NCI-H2081 (cell line): ENCODE measurements around the gene CCDC74A.
"Not testable (repeated sequence)": the region's sequence is repeated elsewhere in the genome, so short reads cannot be mapped to it uniquely, and the experiment has no call there.

Experiments
- DNase-seq, 2 experiments: peaks; one replicate each; lab custom pipeline; 2025; lab: John Stamatoyannopoulos, UW

The CCDC74A gene

DNA sequence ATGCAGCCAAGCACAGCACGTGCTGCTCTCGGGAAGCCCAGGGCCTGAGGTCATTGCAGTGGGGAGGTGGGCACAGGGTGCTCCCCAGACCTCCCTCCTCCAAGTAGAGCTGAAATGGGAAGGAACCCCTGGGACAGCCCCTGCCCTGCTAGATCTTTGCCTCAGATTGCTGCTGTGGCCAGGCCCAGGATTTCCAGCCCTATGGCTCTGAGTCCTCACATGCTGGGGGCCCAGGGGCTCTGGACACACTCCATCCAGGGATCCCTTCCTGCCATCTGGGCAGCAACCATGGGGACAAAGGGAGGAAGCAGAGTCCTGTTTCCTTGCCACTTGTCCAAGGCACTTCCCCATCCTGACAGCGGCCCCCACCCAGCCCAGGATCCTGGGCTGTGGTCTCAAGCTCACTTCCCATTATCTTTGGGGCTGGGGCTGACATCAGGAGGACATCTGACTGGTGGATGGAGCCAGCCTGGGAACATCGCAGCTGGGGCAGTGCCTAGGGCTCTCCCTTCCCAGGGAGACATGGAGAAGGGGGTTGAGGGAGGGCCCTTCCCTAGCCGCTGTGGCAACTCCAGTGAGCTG lies 2.3 kb downstream of the CCDC74A start:
- DNase-seq = not testable (repeated sequence)

DNA sequence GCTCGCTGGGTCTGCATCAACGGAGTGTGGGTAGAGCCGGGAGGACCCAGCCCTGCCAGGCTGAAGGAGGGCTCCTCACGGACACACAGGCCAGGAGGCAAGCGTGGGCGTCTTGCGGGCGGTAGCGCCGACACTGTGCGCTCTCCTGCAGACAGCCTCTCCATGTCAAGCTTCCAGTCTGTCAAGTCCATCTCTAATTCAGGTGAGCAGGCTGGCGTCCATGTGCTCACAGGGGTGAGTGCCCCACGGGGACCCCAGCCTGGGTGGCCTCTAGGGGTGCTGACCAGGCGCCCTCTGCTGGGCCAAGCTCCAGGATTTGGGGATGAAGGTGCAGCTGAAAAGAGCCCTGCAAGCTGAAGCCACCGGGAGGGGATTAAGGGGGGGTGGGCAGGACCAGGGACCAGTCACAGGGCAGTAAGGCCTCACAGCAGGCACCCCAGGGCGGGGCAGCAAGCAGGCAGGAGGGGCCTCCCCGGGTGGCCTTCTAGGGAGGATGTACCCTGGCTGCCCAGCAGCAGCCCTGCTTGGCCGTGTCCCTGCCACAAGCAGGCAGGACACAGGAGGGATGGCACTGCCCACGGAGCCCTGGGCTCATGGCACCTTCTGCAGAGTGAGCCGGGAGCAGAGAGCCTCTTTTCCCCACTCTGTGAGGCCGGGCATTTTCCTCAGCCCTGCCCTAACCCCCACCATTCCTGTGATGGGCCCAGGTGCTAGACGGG lies 3.1 kb downstream of the CCDC74A start:
- DNase-seq = not testable (repeated sequence)

DNA sequence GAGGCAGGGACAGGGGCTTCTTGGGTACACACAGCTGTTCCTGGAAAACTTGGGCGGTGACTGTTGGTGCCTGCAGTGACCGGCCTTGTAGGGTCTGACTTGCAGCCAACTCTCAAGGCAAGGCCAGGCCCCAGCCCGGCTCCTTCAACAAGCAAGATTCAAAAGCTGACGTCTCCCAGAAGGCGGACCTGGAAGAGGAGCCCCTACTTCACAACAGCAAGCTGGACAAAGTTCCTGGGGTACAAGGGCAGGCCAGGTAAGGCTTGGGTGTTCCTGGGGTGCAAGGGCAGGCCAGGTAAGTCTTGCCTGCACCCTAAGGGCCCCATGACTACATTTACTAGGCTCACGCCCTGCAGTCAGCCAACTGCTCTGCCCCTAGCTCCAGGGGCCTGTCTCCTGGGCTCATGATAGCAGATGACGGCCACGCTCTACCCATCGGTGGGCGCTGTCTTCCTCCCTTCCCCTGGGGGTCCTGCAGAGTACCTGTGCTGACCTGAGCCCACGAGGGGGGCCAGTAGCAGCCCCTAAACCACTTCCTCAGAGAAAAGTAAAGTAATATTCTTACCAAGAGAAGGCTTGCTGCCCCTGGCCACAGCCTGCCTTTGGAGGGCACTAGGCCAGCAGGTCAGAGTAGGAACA lies 4.0 kb downstream of the CCDC74A start:
- not testable (repeated sequence) for DNase-seq

DNA sequence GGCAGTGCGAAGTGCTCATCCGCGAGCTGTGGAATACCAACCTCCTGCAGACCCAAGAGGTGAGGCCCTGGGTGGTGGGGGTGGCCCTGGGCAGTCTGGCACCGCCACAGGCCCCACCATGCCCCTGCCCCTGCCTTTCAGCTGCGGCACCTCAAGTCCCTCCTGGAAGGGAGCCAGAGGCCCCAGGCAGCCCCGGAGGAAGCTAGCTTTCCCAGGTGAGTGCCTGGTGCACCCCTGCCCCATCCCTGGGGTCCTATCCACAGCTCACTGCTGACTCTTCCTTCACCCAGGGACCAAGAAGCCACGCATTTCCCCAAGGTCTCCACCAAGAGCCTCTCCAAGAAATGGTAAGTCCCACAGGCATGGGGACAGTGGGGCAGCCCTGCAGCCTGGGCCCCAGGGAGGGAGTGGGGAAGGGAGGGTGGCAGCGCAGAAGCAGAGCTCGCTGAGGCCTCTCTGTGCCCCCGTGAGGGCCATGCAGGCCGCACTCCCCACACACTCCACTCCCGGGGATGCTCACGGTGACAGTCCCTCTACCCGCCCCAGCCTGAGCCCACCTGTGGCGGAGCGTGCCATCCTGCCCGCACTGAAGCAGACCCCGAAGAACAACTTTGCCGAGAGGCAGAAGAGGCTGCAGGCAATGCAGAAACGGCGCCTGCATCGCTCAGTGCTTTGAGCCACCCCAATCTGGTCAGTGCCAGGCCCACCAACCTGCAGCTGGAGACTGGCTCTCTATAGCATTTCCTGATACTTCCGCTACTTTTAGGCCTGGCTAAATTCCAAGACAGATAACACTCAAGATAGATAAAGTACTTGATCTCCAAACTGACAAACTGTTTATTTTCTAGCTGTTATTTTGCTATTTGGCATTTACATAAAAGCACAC lies 5.3 kb downstream of the CCDC74A start:
- not testable (repeated sequence) for DNase-seq

DNA sequence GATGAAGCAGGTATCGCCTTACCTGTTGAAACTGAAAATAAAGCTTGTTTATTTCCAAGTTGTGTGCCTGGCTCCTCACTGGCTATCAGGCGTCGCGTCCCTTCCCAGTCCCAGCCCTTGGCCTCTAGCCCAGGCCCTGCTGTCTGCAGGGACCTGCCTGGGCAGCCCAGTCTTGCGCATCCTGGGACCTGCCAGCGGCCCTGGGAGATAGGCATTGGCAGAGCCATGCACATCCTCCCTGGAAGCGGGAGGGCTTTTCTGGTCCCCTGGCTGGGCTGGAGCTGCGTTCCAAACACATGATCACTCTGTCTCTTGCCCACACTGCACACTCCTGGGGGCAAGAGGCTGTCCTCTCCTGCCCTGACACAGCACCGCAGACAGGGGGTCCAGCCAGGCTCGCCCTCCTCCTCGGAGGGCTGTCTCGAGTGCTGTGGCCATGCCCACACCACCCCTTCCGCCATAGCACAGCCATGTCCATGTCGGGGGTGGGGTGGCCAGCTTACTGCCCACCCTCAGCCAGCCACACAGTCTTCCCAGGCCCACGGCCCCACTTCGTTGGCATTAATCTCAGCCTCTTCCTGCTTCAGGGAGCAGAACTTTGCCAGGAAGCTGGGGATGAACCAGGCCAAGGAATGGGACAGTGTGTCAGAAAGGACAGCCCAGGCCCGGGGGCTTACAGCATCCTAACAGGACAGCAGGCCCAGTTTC lies 6.1 kb downstream of the CCDC74A start:
- not testable (repeated sequence) for DNase-seq

DNA sequence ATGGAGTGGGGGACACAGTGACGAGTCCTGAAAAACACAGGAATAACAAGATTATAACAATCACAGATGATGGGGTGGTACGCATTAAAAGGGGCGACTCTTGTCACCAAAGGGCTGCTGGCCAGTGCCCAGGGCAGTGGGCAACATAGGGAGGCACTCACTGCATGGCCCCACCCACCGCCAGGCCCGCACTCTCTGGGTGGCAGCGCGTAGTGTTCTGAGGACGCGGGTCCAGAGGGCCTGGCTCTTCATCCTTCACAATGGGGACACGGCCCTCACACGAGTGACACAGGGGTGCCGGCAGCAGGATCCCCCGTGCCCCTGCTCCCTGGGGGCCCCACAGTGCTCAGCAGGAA lies 6.6 kb downstream of the CCDC74A start:
- DNase-seq = not testable (repeated sequence)

DNA sequence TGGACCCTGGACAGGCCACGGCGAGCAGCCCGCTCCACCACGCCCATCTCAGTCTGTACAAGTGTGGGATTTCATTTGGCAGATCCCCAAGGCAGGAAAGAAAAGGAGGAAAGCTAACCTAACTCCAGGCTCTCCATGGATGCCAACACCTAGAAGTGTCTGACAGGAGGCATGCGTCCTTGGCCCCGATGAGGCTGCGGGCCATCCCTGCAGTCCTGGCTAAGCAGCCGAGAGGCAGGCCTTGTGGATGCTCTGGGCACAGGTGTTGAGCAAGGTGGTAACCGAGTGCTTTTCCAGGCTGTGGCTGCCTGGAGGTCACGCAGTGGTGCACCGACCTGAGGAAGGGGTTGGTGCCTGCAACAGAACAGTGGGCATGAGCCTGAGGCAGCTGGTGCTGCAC lies 7.3 kb downstream of the CCDC74A start:
- DNase-seq = not testable (repeated sequence)

DNA sequence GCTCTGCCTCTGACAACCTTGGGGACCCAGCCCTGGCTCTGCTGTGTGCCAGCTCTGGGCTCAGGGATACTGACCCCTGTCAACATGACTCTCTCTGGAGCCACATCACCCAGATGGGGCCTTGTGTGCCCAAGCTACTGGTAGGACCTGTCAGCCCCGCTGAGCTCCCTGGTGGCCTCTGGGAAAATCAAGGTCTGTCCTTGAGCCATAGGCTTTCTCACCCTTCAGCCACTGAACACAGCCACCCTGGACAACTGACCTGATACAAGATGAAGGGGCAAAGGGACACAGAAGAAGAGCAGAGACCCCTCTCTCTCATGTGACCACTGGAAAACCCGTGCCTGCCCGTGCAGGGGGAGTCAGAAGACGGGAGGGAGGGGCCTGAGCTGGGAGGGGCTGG lies 7.8 kb downstream of the CCDC74A start:
- DNase-seq = no peak

DNA sequence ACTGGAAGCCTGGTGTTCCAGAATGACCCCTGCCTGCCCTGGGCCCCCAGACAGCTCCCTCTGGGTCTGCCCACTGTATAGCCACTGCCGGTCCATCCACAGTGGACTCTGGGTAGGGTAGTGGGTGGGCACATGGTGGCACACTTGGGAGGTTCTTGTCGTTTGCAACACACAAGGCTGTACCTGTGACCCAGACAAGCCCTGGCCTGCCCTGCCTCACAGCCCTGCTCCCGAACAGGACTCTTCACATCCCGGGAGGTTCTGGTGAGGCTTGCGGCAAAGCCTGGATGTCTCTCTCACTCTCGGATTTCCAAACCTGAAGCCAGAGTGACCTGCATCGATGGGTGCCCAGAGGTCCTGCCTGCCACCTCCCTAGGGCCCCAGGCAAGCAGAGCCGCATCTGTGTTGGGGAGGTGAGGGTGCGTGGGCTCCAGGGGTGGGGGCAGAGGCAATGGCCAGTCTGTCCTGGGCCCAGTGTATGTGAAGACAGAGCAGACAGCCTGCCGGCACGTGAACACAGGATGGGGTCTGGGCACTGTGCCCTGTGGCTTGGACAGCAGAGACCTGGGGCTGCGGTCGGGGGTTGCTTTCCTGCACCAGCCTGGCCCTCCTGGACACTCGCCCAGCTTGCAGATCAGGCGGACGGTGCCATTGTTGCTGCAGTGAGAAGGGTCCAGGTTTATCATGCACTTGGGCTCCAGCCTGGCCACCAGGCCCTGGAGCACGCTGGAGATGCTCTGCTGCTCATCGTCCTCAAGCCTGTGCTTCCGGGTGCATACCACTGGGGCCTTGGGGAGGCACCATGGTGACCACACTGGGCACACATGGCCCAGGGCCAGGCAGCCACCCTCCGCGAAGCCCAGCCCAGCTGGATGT lies 8.5 kb downstream of the CCDC74A start:
- not testable (repeated sequence) for DNase-seq

DNA sequence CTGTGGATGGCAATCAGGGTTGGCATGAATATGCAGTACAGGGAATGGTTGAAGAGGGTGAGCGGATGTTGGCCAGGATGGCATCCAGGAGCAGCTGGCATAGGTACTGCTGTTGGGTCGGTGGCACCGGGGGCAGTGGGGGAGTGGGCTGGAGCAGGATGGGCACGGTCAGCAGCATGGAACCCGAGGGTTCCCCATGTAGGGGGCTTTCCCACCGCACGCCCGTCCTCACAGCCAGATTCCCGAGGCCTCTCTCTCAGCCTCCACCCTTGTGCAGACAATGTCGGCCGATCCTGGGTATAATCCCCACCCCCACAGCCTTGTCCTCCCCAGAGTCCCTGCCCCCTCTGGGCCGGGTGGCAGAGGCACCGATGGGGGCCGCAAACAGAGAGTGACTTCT lies 9.2 kb downstream of the CCDC74A start:
- DNase-seq = not testable (repeated sequence)

DNA sequence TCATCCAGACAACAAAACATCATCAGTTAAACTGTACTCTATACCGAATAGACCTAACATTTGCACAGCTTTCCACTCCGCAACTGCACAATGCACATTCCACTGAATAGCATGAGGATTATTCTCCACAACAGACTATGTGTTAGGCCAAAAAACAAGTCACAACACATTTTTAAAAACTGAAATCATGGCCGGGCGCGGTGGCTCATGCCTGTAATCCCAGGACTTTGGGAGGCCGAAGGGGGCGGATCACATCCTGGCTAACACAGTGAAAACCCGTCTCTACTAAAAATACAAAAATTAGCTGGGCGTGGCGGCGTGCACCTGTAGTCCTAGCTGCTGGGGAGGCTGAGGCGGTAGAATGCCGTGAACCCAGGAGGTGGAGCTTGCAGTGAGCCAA lies 11.2 kb downstream of the CCDC74A start:
- DNase-seq = not testable (repeated sequence)

DNA sequence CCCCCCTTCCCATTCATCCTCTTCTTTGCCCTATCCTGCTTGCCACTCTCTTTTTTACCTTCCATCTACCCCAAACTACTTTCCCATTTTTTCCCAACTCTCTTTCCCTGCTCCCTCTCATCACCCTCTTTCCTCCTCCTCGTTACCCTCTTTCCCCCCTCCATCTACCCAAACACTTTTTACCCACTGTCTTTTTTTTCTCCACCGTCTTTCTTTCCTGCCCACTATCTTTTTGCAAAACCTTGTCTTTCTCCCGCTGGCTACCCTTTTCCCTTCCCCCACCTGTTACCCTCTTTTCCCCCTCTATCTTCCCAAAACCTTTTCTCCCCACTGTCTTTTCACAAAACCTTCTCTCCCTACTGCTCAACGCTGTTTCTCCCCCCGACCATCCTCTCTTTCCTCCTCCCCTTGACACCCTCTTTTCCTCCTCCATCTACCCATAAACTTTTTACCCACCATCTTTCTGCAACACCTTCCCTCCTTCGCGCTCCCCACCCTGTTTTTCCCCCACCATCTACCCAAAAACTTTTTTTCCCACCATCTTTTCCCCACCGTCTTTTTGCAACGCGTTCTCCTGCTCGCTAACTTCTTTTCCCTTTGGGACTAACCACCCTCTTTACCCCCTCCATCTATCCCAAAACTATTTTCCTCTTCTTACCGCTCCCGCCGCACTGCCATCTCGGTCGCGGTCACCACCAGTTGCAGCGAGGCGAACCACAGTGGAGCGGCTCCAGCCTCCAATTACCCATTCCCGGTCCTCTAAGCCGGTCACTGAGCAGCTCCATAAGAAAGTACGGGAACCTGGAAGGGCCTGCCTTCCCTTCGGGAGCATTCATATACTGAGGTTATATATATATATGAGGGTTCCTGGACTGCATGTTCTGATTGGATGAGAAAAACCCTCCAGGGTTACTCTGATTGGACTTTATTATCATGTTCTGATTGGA lies 15.0 kb downstream of the CCDC74A start:
- no peak for DNase-seq

DNA sequence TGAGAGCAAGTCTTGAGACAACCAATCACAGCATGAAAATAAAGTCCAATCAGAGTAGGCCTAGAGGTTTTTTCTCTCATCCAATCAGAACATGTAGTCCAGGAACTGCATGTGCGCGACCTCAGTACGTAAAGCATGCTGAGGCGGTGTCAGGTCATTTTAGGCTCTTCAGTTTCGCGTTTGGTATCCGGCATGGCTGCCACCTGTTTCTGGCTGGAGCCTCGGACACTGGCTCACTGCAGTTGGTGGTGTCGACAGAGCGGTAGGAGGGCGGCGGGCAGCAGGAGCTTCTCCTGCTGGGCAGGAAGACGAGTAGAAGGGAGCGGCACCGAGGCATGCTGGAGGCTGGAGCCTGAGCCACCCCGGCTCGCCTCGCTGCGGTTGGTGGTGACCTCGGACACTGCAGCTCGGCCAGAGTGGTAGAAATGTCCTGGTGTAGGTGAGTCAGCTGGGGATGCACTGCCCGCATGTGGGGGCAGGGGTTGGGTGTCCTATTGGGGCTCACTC lies 15.8 kb downstream of the CCDC74A start:
- DNase-seq = no peak

DNA sequence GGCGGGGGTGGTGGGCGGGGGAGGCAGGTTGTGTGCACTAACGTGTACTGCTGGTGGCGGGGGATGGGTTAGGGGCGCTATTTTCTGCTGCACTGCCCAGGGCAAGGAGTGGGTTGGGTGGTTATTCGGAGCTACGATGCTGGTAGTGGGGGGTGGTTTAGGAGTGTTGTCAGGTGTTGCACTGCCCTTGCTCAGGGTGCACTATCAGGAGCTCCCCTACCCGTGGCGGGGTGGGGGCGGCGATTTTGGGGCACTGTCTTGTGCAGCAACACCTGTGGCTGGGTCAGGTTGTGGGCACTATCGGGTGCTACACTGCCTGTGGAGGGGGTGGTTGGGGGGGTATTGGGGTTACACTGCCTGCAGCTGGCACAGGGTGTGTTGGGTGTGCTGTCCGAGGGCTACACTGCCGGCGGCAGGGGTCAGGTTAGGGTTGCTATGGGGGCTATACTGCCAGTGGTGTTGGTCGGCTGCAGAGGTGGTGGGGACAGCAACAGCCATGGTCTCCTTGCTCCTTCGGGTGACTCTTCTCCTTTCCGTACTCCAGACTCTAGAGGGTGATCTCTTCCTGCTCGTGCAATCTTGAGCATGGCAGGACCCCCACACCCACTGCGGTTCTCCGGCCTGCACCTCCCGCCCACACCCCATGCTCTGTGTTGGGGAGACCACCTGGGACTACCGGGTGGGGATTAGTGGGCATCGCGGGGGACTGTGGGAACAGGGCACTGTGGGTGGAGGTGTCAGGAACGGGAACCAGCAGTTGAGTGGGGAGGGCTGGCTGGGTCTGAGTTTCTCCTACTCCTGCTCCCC lies 16.5 kb downstream of the CCDC74A start:
- DNase-seq = not testable (repeated sequence)

DNA sequence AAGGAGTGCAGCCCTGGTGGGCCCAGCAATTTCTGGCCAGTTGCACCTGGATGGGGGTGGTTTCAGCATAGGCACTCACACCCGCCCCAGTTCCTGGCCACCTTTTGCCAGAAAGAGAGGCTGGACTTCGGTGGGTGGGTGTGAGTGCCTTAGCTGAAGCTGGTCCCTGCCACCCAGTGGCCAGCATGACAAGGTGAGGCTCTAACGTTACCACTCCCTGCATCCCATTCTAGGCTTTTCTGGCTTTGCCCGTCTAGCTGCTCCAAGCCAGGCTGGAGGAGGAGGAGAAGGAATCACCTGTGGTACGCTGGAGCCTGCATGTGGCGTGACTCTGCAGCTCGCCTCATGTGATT lies 17.1 kb downstream of the CCDC74A start:
- DNase-seq = not testable (repeated sequence)

DNA sequence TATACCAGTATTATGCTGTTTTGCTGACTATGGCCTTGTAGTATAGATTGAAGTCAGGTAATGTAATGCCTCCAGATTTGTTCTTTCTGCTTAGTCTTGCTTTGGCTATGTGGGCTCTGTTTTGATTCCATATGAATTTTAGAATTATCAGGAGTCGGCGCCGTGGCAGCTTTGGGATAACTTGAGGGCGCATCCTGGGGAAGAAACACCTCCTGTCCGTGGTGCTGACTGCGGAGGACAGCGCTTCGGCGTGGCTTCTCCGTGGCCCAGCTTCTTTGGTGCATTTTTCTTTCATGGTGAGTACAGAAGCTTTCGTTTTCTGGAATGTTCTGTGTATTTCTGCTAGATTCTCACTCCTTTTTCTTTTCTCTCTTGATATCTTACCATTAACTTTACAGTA lies 25.2 kb downstream of the CCDC74A start:
- no peak for DNase-seq

DNA sequence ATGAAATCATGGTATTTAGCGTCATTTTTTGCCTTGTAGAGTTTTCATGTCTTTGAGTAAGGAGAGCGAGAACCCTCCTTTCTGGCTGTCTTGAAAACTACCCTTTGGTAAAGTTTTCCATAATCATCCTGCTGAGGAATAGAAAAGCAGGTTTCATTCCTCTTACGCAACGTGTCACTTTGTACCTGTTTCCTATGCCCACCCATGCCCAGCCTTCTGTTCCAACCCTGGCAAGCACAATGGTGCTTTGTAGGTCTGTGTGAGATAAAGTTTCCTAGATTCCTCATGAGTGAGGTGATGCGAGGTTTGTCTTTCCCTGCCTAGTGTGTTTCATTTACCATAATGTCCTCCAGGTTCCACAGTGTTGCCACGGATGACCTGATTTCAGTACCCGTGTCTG lies 29.3 kb downstream of the CCDC74A start:
- no peak for DNase-seq

DNA sequence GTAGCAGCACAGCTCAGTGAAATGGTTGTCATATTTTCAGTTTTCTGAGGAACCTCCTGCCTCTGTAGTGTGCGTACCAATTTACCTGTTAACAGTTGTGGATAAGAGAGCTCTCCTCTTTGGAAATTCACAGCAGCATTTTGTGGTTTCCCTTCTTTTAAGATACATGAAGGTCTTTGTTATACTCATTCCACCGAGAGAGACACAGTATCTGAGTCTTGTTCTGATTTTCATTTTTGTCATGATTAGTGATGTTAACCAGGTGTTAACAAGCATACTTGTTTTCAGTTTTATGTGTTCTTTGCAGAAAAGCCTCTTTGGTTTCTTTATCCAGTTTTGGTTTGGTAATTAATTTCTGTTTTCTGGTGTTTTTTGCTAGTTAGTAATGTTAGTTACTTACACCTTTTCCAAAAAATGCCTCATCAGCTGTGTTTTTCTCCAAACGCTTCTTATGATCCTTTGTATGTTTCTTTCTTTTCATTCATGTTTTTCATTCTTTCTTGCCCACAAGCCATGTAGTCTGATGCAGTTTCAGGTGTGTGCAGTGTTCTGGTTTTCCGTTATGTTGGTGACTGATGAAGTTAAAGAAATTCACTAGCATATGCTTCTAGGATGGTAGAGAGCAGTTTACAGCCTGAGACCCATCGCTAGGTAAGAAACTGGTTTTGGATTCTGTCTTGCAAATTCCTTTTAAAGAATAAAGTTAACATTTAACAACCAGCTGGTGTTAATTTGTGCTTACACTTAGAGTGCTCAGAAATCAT lies 30.1 kb downstream of the CCDC74A start:
- no peak for DNase-seq
